GM12892 (cell line): ENCODE measurements around the gene GHITM.

ENCODE experiments used
- DNase-seq: peaks from one replicate; pipeline ENCODE4 v3.0.0; 2011; ENCODE audit not compliant: insufficient read length
- FAIRE-seq: peaks from 2 replicates; lab custom pipeline; 2011; peaks lifted over from hg19 to GRCh38; lab: Jason Lieb, UNC
- POLR2A ChIP-seq: IDR thresholded peaks from 2 replicates; pipeline ENCODE4 v1.6.1; 2011; ENCODE audit warnings: low read depth, low read length, control low read depth
- POLR2AphosphoS5 ChIP-seq: IDR thresholded peaks from 2 replicates; pipeline ENCODE4 v1.6.1; 2011; ENCODE audit warnings: low read depth, low read length, control low read depth
- TAF1 ChIP-seq: IDR thresholded peaks from 2 replicates; pipeline ENCODE4 v1.6.1; 2011; ENCODE audit warnings: low read depth, mild to moderate bottlenecking, control low read depth, low read length, borderline replicate concordance

Gene GHITM

GRCh38 chr10:84181631-84182030, 42.3 kb downstream of the GHITM start:
- no peak for FAIRE-seq
- no peak for TF ChIP-seq TAF1
- no peak for TF ChIP-seq POLR2AphosphoS5
- no peak for TF ChIP-seq POLR2A
- no peak for DNase-seq

GRCh38 chr10:84184517-84184916, 45.2 kb downstream of the GHITM start:
- no peak for TF ChIP-seq POLR2A
- no peak for TF ChIP-seq POLR2AphosphoS5
- no peak for TF ChIP-seq TAF1
- no peak for FAIRE-seq
- no peak for DNase-seq

- FAIRE-seq (no peak), DNase-seq (no peak)
- TF ChIP-seq POLR2AphosphoS5, result no peak
- TF ChIP-seq TAF1, result no peak
- TF ChIP-seq POLR2A, result no peak
Measured at GRCh38 chr10:84185526-84186175, 46.3 kb downstream of the GHITM start.

DNA sequence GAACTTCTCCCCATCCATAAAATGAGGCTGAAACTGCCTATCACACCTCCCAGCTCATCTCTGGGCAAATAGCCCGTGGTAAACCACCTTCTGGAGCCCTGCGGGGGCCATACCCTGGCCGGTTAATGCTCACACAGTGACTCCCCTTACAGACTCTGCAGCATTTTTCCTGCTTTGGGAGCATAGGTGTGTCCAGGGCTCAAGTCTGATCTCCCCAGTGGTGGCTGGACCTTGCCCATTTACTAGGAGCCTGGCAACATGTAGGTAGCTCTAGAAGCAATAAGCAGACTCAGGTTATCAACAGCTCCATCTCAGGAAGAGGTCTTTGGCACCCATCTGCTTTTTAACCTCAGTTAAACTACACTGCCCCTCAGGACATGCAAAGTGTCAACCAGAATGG, 49.5 kb downstream of the GHITM start:
- DNase-seq (no peak), FAIRE-seq (no peak)

GRCh38 chr10:84190621-84191020, 51.3 kb downstream of the GHITM start:
- FAIRE-seq, result no peak
- no peak for DNase-seq
- no peak for TF ChIP-seq TAF1
- TF ChIP-seq POLR2AphosphoS5, result no peak
- no peak for TF ChIP-seq POLR2A

More for the DNA sequence above, 49.5 kb downstream of the GHITM start:
- TF ChIP-seq TAF1 (no peak), POLR2A (no peak), POLR2AphosphoS5 (no peak)

- DNase-seq, result no peak
- no peak for TF ChIP-seq POLR2AphosphoS5
- TF ChIP-seq TAF1, result no peak
- TF ChIP-seq POLR2A, result no peak
- no peak for FAIRE-seq
Measured at GRCh38 chr10:84191106-84191505, 51.8 kb downstream of the GHITM start.

- no peak for FAIRE-seq
- TF ChIP-seq TAF1 (no peak), POLR2A (no peak), POLR2AphosphoS5 (no peak)
- DNase-seq, result no peak
Measured at GRCh38 chr10:84193327-84193726, 54.0 kb downstream of the GHITM start.

GRCh38 chr10:84193846-84194423, 54.6 kb downstream of the GHITM start:
- DNase-seq (no peak), FAIRE-seq (peak; percentile 48)
- no peak for TF ChIP-seq POLR2A
- no peak for TF ChIP-seq TAF1
- no peak for TF ChIP-seq POLR2AphosphoS5

DNA sequence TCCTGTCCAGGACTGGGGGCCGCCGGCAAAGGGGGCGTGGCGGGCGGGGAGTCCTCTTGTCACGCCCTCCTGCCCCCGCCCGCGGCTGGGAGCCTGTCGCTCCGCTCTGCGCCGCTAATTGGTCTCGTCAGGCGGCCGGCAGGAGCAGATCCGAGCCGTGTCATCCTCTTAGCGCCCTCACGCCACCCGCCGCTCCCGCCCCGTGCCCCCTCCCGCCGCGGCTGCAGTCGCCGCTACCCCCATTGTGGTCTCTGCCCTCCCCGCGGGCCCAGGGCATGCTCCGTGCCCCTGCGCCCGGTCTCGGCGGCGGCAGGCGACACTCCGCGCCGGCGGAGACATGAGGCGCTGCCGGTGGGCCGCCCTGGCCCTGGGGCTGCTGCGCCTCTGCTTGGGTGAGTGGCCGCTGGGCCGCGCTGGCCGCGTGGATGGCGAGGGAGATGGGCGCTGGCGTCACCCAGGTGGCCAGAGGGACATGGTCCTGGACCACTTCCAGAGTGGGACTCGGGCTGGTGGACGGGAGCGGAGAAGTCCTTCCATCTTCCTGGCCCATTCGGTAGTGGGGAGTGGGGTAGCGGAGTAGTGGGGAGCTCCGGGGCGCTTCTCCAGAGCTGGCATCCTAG, 55.2 kb downstream of the GHITM start, which contains the start of gene CDHR1:
Gene CDHR1 (plus strand): TSS at position 114 of the 620 bp plus-strand sequence. CDS start 224 bp downstream, at position 338.
- FAIRE-seq, result peak; percentile 30
- no peak for TF ChIP-seq TAF1
- TF ChIP-seq POLR2A, result no peak
- TF ChIP-seq POLR2AphosphoS5, result no peak

GRCh38 chr10:84195044-84195830, 55.9 kb downstream of the GHITM start:
- FAIRE-seq (no peak), DNase-seq (no peak)
- TF ChIP-seq TAF1, result no peak
- no peak for TF ChIP-seq POLR2AphosphoS5
- TF ChIP-seq POLR2A, result no peak

More for the DNA sequence above, 55.2 kb downstream of the GHITM start, which contains the start of gene CDHR1:
- peak; percentile 61 for DNase-seq

- FAIRE-seq (no peak), DNase-seq (no peak)
- TF ChIP-seq POLR2A, result no peak
- TF ChIP-seq POLR2AphosphoS5, result no peak
- no peak for TF ChIP-seq TAF1
Measured at GRCh38 chr10:84196083-84196482, 56.8 kb downstream of the GHITM start.
